Measurements from ENCODE around the gene VAV2.

Gene VAV2

GRCh38 chr9:133735415-133735775 is 256.7 kb downstream of the VAV2 start:
- H4K20me1 ChIP-seq (ENCODE audit: low read depth, low read length), result no peaks in the 10 kb centered on the region
- no peaks in the 10 kb centered on the region for H3K36me3 ChIP-seq (ENCODE audit: low read length)
- TF ChIP-seq CTCF (IDR thresholded peaks at IDR 0.05; ENCODE audit: insufficient read depth, low read length, poor library complexity, severe bottlenecking), result no peak
- TF ChIP-seq EZH2phosphoT487 (conservative IDR thresholded peaks at IDR 0.05; ENCODE audit: low read length), result no peak
- no peak overlapping the region for H3K4me3 ChIP-seq (ENCODE audit: insufficient read depth, low read length, poor library complexity, severe bottlenecking)
- H3K9ac ChIP-seq (ENCODE audit: low read length), result no peak overlapping the region
- H3K27ac ChIP-seq (ENCODE audit: low read depth, low read length), result no peak overlapping the region
- H3K4me2 ChIP-seq (ENCODE audit: low read depth, low read length, poor library complexity, severe bottlenecking), result no peak overlapping the region
- H3K79me2 ChIP-seq (ENCODE audit: insufficient read depth, low read length), result no peaks in the 10 kb centered on the region
- H3K9me2 ChIP-seq (replicated peaks; ENCODE audit: insufficient read depth, low read length), result no peaks in the 10 kb centered on the region
- no peaks in the 10 kb centered on the region for H3K9me3 ChIP-seq (ENCODE audit: insufficient read depth, low read length)
- H3K27me3 ChIP-seq (ENCODE audit: low read length), result no peaks in the 10 kb centered on the region
- H3F3A ChIP-seq (ENCODE audit: insufficient read depth), result no peaks in the 10 kb centered on the region
- H2AFZ ChIP-seq (ENCODE audit: low read depth, low read length, severe bottlenecking), result no peak overlapping the region

GRCh38 chr9:133734590-133735414 is 257.3 kb downstream of the VAV2 start:
- no peaks in the 10 kb centered on the region for H3K27me3 ChIP-seq (ENCODE audit: low read length)
- no peaks in the 10 kb centered on the region for H3K9me2 ChIP-seq (replicated peaks; ENCODE audit: insufficient read depth, low read length)
- H3K36me3 ChIP-seq (ENCODE audit: low read length), result no peaks in the 10 kb centered on the region
- H3K9ac ChIP-seq (ENCODE audit: low read length), result no peak overlapping the region
- no peak overlapping the region for H2AFZ ChIP-seq (ENCODE audit: low read depth, low read length, severe bottlenecking)
- no peak overlapping the region for H3K4me2 ChIP-seq (ENCODE audit: low read depth, low read length, poor library complexity, severe bottlenecking)
- no peak overlapping the region for H3K27ac ChIP-seq (ENCODE audit: low read depth, low read length)
- no peaks in the 10 kb centered on the region for H4K20me1 ChIP-seq (ENCODE audit: low read depth, low read length)
- TF ChIP-seq CTCF (IDR thresholded peaks at IDR 0.05; ENCODE audit: insufficient read depth, low read length, poor library complexity, severe bottlenecking) (no peak), EZH2phosphoT487 (conservative IDR thresholded peaks at IDR 0.05; ENCODE audit: low read length) (no peak)
- no peaks in the 10 kb centered on the region for H3K79me2 ChIP-seq (ENCODE audit: insufficient read depth, low read length)
- no peak overlapping the region for H3K4me3 ChIP-seq (ENCODE audit: insufficient read depth, low read length, poor library complexity, severe bottlenecking)
- H3F3A ChIP-seq (ENCODE audit: insufficient read depth), result no peaks in the 10 kb centered on the region
- no peaks in the 10 kb centered on the region for H3K9me3 ChIP-seq (ENCODE audit: insufficient read depth, low read length)

- no peaks in the 10 kb centered on the region for H4K20me1 ChIP-seq (ENCODE audit: low read depth, low read length)
- H3K9me2 ChIP-seq (replicated peaks; ENCODE audit: insufficient read depth, low read length), result no peaks in the 10 kb centered on the region
- H3K9ac ChIP-seq (ENCODE audit: low read length), result no peak overlapping the region
- no peak for TF ChIP-seq EZH2phosphoT487 (conservative IDR thresholded peaks at IDR 0.05; ENCODE audit: low read length)
- TF ChIP-seq CTCF (IDR thresholded peaks at IDR 0.05; ENCODE audit: insufficient read depth, low read length, poor library complexity, severe bottlenecking), result no peak
- no peak overlapping the region for H3K4me2 ChIP-seq (ENCODE audit: low read depth, low read length, poor library complexity, severe bottlenecking)
- H3K36me3 ChIP-seq (ENCODE audit: low read length), result no peaks in the 10 kb centered on the region
- no peaks in the 10 kb centered on the region for H3K79me2 ChIP-seq (ENCODE audit: insufficient read depth, low read length)
- no peaks in the 10 kb centered on the region for H3F3A ChIP-seq (ENCODE audit: insufficient read depth)
- no peak overlapping the region for H3K4me3 ChIP-seq (ENCODE audit: insufficient read depth, low read length, poor library complexity, severe bottlenecking)
- H3K27ac ChIP-seq (ENCODE audit: low read depth, low read length), result no peak overlapping the region
- no peak overlapping the region for H2AFZ ChIP-seq (ENCODE audit: low read depth, low read length, severe bottlenecking)
- H3K9me3 ChIP-seq (ENCODE audit: insufficient read depth, low read length), result no peaks in the 10 kb centered on the region
- H3K27me3 ChIP-seq (ENCODE audit: low read length), result no peaks in the 10 kb centered on the region
Observed at GRCh38 chr9:133733796-133734533, 258.2 kb downstream of the VAV2 start.
